Fibroblast of peridontal ligament (primary cell): ENCODE results near the gene KHNYN.
"Not testable (repeated sequence)": the region's sequence is repeated elsewhere in the genome, so short reads cannot be mapped to it uniquely, and the experiment has no call there.

Experiments
- DNase-seq: peaks from one replicate; pipeline ENCODE4 v3.0.0-alpha.2; 2010; ENCODE audit errors: extremely low read depth

The KHNYN gene

DNA sequence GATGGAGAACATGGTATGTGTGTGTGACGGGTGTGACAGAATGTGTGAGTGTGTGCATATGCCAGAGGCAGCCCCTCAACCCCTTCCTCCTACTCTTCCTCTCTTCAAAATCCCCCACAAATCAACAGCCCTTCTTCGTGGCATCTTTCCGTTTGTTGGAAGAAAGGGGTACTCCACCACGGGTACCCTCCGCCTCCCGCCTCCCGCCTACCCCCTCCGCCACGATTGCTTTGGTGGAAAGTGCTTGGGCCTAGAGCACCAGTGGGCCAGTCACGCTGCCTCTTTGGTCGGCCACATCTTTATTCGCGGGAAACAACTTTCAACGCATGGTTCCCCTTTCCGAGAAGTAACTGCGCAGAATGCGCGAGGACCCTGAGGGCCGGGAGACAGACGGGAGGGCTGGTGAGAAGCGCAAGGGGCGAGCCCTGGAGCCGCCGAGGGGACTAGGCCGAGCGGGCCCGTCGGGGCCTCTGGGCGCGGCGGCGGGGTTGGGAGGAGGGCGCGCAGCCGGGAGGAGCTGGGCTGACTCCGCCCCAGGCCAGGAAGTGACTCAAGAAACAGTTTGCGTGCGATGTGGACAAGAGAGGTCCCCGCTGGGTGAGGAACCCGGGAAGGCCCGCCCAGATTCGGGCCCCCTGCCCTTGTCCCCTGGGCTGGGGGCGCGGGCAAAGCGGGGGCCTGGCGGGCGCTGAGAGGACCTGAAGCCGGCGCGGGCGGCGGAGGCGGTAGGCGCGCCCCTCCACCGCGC lies at the start of gene KHNYN, which contains the start of gene CBLN3:
KHNYN (plus strand) TSS at position 560 of the 748 bp plus-strand sequence. CDS start 777 bp downstream, outside the sequence.
CBLN3 (minus strand) TSS at position 274 of the 748 bp plus-strand sequence. CDS start 614 bp downstream, outside the sequence.
- peak; percentile 91 for DNase-seq

DNA sequence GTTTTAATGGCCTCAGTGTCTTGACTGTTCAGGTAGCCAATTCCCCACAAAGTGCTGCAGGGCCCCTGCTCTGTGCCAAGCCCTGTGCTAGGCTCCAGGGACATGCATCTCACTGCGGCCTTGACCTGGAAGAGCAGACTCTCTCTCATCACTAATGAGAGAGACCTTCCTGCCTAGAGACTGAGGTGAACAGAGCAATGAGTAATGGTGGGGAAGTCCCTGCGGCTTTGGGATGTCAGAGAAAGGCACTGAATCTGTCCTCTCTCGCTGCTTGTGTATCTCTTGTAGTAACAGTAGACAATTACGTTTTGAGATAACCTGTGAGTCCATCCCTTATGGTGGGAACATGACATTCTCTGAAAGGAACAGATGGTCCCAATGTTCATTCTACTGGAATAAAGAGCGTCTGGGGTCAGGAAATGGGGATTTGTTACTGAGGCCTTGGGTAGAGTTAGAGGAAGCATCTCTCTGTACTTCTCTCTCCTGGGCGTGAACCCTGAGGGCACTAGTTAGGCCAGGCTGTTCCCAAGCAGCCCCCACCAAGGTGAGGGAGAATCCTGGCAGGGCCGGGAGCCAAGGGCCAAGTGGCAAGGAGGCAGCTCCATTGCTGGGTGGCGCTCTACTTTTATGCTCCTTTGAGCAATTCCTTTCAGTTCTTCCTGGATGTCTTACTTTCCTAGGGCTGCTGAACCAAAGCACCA lies 48.2 kb upstream of the KHNYN start:
- DNase-seq, result no peak

GRCh38 chr14:24382064-24382371 lies 47.7 kb upstream of the KHNYN start:
- no peak for DNase-seq

DNA sequence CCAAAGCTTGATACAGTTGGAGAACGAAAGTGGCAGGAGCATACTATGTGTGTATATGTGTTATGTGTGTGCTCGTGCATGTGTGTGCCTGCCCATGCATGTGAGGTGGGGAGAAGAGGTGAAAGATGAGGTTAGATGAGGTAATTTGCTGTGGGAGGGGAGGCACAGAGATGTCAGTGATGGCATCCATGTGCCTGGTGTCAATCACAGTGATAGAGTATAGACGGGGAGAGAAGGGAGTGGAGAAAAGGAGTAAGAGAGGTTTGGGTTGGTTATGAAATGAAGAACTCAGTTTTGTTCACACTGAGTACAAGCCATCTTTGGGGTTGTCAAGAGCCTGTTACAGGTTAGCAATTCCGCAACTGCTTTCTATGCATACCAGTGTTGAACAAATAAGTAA lies 45.6 kb upstream of the KHNYN start:
- DNase-seq, result no peak

- DNase-seq, result no peak
Observed at GRCh38 chr14:24385524-24385923, 44.2 kb upstream of the KHNYN start.

DNA sequence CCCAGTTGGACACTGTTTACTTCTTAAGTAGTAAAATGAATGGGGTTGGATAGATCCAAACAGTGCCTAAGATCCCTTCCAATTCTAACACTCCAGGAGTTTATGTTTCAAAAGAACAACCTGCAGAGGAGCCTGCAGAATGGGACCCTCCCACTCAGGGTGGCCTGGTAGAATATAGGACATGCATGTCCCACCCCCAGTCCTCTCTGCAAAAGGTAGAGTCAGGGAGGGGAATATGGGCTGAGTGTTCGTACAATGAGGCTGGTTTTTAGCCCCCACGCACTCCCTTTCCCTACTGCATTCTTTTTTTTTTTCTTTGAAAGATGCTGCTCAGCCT lies 42.8 kb upstream of the KHNYN start:
- no peak for DNase-seq

GRCh38 chr14:24387579-24387978 lies 42.2 kb upstream of the KHNYN start:
- DNase-seq, result not testable (repeated sequence)

- DNase-seq, result no peak
Observed at GRCh38 chr14:24388474-24389179, 41.1 kb upstream of the KHNYN start.

GRCh38 chr14:24389226-24389848 lies 40.4 kb upstream of the KHNYN start:
- DNase-seq, result peak; percentile 51

GRCh38 chr14:24390701-24391468 lies 38.9 kb upstream of the KHNYN start:
- DNase-seq, result no peak

GRCh38 chr14:24392325-24393091 lies 37.2 kb upstream of the KHNYN start:
- DNase-seq, result peak; percentile 27

DNA sequence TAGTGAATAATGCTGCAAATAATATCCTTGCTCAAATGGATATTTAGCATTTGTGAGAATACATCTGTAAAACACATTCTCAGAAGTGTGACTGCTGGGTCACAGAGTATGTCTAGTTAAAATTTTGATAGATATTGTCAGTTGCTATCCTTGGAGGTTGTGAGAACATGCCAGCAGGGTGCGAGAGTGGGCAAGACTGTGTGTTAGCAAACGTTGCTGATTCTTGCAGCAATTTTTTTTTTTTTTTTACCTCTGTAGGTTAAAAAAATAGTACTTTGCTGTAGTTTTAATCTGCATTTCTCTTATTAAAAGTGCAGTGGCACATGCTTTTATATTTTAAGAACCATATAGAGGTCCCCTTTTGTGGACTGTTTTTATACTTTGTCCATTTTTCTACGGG lies 35.5 kb upstream of the KHNYN start:
- no peak for DNase-seq

DNA sequence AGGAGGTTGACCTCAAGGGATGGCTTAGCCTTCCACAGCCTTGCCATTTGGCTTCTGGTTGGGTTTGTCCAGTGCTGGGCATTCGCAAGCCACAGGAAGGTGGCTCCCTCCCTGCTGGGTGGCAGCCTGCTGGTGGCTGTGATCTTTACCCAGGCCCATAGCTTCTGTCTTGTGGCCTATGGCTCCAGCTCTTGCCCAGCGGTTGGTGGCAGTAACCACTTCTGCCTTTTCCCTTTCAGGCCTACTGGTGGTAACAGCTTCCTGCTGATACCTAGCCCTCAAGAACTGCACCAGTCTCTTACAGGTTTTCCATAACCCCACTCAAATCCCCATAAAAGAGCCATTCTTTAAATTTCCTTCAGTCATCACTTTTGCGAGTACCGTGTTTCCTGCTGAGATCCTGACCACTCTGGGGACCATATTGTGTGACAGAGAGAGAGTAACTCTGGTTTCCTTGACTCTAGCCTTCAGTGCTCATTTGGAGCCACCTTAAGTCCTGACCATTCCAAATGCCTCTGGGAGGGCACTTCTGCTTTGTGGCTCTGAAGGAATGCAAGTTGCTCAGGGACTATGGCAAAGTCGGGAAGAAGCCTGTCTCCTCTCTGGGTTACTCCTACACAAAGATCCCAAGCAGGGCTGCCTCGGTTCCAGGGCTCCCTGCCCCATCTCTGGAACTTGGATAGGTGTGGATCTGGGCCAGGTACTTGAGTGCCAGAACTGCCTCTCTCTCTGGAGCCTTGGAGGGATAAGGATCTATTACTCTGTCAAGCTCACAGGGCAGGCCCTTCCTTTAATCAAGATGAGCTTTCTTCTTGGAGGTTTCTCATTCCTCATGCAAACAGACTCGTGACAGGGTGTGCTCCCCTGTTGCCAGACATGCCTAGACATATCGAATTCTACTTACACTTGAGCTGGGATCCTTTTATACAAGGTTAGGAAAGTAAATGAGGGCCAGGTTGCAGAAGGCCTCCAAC lies 33.9 kb upstream of the KHNYN start:
- DNase-seq, result peak; percentile 53

DNA sequence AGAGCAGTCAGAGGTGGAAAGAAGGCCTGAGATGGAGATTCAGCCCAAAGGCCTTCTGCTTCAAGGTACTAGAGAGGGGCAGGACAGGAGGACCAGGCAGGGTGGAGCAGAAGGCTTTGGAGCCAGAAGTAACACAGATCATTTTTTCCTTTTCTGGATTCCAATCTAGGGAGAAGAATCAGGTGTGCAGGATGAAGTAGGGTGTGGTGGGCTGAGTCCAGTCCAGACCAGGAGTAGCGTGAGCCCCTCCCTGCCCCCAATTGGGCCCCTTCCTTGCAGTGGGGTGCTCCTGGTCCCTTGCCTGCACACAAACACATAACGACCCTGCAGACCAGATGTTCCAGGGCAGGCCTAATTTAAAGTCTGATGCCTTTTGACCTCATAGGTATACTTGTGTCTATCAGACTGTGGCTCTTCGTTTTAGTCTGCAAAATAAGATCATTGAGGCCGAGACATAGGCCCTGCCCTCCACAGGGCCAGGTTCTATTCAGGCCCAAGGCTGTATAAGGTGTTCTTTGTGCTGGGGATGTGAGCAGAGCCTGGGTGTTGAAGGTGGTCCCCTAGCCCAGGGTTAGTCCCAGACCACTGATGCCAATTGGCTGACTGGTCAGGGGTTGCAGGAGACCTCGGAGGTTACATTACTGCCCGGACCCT lies 32.0 kb upstream of the KHNYN start:
- no peak for DNase-seq

DNA sequence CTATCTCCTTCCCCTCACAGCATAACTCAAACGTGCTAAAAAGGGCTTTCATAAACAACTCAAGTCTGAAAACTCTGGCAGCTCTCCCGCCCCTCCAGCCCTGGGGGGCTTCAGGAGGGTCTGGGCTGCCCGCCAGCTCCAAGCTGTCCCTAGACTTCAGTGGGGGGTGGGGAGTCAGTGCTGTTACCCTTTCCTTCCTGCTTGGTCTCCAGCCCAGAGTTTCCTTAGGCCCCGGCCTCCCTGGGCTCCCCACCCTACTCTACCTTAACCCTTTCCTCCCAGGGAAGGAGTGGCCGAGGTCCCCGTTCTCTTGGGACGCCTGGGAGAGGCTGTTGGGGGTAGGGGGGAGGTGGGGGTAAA lies 31.5 kb upstream of the KHNYN start:
- DNase-seq, result no peak

DNA sequence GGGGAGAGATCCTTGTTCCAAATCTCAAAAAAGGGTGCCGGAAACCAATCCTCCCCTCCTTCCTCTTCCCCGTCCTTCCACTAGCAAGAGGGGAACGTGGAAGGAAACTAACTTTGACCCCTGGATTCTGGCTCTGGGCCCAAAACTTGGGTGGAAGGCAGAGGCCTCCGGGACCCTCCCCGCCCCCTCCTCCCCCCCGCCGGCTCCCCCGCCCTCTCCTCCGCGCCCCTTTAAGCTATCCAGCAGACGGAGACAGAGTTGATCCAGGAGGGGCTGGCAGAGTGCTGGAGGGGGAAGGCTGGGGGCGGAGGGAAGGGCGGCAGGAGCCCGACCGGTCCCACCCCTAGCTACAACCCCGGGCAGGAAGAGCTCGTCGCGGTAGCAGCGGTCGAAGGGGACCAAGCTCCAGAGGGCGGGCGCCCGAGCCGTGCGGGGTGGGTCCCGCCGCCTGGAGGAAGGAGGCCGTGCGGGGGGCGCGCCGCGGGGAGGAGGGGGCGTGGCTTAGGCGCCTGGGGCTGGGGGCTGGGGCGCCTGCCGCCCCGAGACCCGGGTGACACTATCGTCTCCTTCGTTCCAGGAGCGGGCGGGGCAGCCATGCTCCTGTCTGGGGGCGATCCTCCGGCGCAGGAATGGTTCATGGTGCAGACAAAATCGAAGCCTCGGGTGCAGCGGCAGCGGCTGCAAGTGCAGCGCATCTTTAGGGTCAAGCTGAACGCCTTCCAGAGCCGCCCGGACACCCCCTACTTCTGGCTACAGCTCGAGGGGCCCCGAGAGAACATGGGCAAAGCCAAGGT lies 30.9 kb upstream of the KHNYN start, which contains the start of gene NYNRIN:
NYNRIN (plus strand) TSS at position 351 of the 794 bp plus-strand sequence; CDS start at position 595, 244 bp downstream.
- DNase-seq, result no peak

- DNase-seq, result no peak
Observed at GRCh38 chr14:24399447-24399822, 30.3 kb upstream of the KHNYN start.

DNA sequence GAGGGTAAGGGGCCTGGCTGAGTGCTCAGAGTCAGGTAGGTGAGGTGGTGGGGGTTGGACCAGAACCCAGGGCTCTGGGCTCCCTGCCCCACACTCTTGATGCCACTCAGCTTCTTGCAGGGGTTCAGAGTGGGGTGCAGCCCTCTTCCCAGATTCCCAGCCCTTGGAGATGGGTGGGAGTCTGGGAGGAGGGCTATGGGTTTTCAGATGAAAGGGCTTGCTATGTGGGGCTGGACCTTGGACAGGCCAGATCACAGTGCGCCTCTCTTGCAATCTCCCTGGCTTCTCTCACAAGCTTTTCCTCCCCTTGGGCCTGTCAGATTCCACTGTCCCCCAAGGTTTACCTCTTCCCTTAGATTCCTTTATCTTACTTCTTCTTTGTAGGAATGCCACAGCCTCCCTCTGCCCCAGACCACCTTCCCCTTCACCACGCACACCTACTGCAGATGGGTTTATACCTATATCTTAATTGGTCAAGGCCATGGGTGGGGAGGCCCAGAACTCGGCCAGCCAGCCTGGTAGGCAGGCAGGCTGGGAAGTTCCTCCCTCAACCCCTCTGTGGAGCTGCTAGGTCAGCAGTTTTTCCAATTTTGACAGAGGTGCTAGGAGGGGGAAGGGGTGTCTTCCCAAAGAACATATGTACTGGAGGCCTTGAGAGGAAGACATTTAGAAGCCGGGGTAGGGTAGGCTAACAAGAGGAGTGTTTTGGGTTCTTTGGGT lies 29.6 kb upstream of the KHNYN start:
- no peak for DNase-seq
